Measurements from ENCODE around the gene RASGEF1B. TPM values are rescaled to one million over a fixed set of nuclear protein-coding genes. Genes with fewer than 3 reads are reported as not detected.

Gene RASGEF1B
- polyA plus RNA-seq (2011; rRNA removed) = not detected in 2 replicates
- polyA minus RNA-seq (2011; rRNA and poly(A)+ RNA removed) = not detected in 2 replicates

- peaks cover 17% of the 10 kb centered on the region for H3K27me3 ChIP-seq (ENCODE audit: control insufficient read depth, insufficient read depth, low read length)
Measured at GRCh38 chr4:81471588-81472280, at the start of gene RASGEF1B. Gene RASGEF1B, minus strand, starts transcription at chr4:81471907. Its CDS starts 12,399 bp downstream, at chr4:81459508.

GRCh38 chr4:81519856-81520255, 48.1 kb upstream of the RASGEF1B start:
- POLR2A ChIA-PET = no interaction called here
- CTCF ChIA-PET = no interaction called here
- Histone ChIP-seq H3K27me3 (ENCODE audit: control insufficient read depth, insufficient read depth, low read length) (no peaks in the 10 kb centered on the region), H3K4me3 (ENCODE audit: low read depth, low read length) (no peak overlapping the region), H3K36me3 (ENCODE audit: control insufficient read depth, insufficient read depth, low read length) (no peaks in the 10 kb centered on the region)
- DNase-seq (ENCODE audit: low read depth) = no peak
- TF ChIP-seq, protein P1, sequence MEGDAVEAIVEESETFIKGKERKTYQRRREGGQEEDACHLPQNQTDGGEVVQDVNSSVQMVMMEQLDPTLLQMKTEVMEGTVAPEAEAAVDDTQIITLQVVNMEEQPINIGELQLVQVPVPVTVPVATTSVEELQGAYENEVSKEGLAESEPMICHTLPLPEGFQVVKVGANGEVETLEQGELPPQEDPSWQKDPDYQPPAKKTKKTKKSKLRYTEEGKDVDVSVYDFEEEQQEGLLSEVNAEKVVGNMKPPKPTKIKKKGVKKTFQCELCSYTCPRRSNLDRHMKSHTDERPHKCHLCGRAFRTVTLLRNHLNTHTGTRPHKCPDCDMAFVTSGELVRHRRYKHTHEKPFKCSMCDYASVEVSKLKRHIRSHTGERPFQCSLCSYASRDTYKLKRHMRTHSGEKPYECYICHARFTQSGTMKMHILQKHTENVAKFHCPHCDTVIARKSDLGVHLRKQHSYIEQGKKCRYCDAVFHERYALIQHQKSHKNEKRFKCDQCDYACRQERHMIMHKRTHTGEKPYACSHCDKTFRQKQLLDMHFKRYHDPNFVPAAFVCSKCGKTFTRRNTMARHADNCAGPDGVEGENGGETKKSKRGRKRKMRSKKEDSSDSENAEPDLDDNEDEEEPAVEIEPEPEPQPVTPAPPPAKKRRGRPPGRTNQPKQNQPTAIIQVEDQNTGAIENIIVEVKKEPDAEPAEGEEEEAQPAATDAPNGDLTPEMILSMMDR (IDR thresholded peaks at IDR 0.05; ENCODE audit: insufficient read depth, low read depth, low read length) = no peak

More at GRCh38 chr4:81471588-81472280, at the start of gene RASGEF1B:
- POLR2A ChIA-PET = no interaction called here
- TF ChIP-seq, protein P1 (IDR thresholded peaks at IDR 0.05; ENCODE audit: insufficient read depth, low read depth, low read length) = no peak
- H3K4me3 ChIP-seq (ENCODE audit: low read depth, low read length) = peak within 1 kb of the TSS; percentile 52
- DNase-seq (ENCODE audit: low read depth) = no peak
- H3K36me3 ChIP-seq (ENCODE audit: control insufficient read depth, insufficient read depth, low read length) = no peaks in the 10 kb centered on the region
- CTCF ChIA-PET = interaction anchor here (0.8 to 1.5 kb wide), 3 partner anchors 269 to 797 kb away, joined by 3 to 5 read pairs (median 3); no protein-coding TSS in a partner anchor

DNA sequence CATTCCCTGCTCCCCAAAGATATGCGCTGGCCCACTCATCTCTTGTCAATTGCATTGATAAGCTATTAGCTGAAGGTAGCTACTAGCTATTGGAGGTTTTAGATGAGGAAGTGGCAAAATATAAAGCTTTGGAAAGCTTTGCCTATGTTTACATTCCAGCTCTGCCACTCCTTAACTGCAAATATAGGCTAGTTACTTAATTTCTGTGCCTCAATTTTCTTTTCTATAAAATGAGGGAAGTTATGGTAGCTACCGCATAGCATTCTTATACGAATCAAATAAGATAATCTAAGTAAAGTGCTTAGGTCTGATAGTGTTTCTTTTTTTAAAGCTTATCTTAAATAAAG, 47.7 kb upstream of the RASGEF1B start:
- ChIA-PET CTCF (no interaction called here), POLR2A (no interaction called here)
- TF ChIP-seq, protein P1 (IDR thresholded peaks at IDR 0.05; ENCODE audit: insufficient read depth, low read depth, low read length) = no peak

DNA sequence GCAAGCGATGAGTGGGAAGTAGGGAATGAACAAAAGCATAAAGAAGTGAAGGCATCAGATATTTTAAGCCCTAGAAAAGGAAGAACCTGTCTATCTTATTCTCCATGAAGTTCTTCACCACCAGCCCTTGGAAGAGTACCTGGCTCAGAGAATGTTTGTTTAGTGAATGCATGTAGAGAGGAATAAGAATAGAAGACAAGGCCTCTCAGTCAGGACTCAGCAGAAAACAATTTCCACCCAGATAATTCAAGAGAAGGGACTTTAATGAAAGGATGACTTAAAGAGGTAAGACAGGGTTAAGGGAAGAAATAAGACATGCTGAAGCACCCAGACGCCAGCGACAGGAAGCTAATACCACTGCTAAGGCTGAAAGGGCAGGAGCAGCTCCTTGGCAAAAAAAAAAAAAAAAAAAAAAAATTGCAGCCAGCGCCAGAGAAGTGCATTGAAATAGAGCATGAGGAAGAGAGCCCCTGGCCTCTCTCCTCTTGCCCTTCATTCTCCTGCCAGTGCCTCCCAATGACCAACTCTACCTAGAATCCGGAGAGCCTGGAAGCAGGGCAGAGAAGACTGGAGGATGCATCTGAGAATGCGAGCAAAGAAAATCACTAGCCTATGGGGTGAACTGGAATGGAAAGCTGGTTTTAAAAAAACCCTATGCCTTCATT, 47.2 kb upstream of the RASGEF1B start:
- Histone ChIP-seq H3K4me3 (ENCODE audit: low read depth, low read length) (no peak overlapping the region), H3K27me3 (ENCODE audit: control insufficient read depth, insufficient read depth, low read length) (no peaks in the 10 kb centered on the region), H3K36me3 (ENCODE audit: control insufficient read depth, insufficient read depth, low read length) (no peaks in the 10 kb centered on the region)
- CTCF ChIA-PET = no interaction called here
- TF ChIP-seq, protein P1 (IDR thresholded peaks at IDR 0.05; ENCODE audit: insufficient read depth, low read depth, low read length) = no peak
- POLR2A ChIA-PET = no interaction called here
- DNase-seq (ENCODE audit: low read depth) = no peak

More for the DNA sequence above, 47.7 kb upstream of the RASGEF1B start:
- Histone ChIP-seq H3K27me3 (ENCODE audit: control insufficient read depth, insufficient read depth, low read length) (no peaks in the 10 kb centered on the region), H3K36me3 (ENCODE audit: control insufficient read depth, insufficient read depth, low read length) (no peaks in the 10 kb centered on the region), H3K4me3 (ENCODE audit: low read depth, low read length) (no peak overlapping the region)
- no peak for DNase-seq (ENCODE audit: low read depth)

- TF ChIP-seq, protein P1 (IDR thresholded peaks at IDR 0.05; ENCODE audit: insufficient read depth, low read depth, low read length) = no peak
- Histone ChIP-seq H3K36me3 (ENCODE audit: control insufficient read depth, insufficient read depth, low read length) (no peaks in the 10 kb centered on the region), H3K27me3 (ENCODE audit: control insufficient read depth, insufficient read depth, low read length) (no peaks in the 10 kb centered on the region), H3K4me3 (ENCODE audit: low read depth, low read length) (no peak overlapping the region)
- DNase-seq (ENCODE audit: low read depth) = no peak
- CTCF ChIA-PET = no interaction called here
- POLR2A ChIA-PET = no interaction called here
Measured at GRCh38 chr4:81516241-81516640, 44.5 kb upstream of the RASGEF1B start.

Measured in BJ (cell line).